Heart left ventricle (tissue), 13 donors: ENCODE data around the gene SOX9.

Source experiments
- POLR2A ChIP-seq, 2 donors: fragments of 450-650 bp; IDR thresholded peaks; one replicate each; pipeline ENCODE4 v1.6.1; 2017; ENCODE audit warnings: antibody characterized with exemption in 2 of 2, mild to moderate bottlenecking in 2 of 2, moderate library complexity in 2 of 2
- TF ChIP-seq, protein P1 (sequence below), 12 donors: fragments of 200-600 bp; sonication (generic) in 4 of 12; IDR thresholded peaks; one replicate each; pipeline versions ENCODE4 v1.5.0 to v1.8.0; 2018 to 2022; ENCODE audit warnings: antibody characterized with exemption in 12 of 12, mild to moderate bottlenecking in 5 of 12
- donor health status: ischemic (EF 13 %, LVEDD 7.1; RV severe dilation, severe dysfunction).
- donor health status: DM: no; HTN: yes; CAD: no.
- donor health status: DM: no; HTN: no; CAD: no.
- donor health status: ischemic (EF 25% LVEDD 6.9; RV normal size, moderate dysfunction).
- donor health status: ischemic (EF 25% LVEDD 5.7; RV mildly dilated, moderate dysfunction).
- donor health status: ischemic (EF 35%, LVEDD 5.7; RV mildly dilated, moderate dysfunction).
- donor health status: nonischemic (EF 11% LVEDD 7.7; RV severe dilation, severe dysfunction).
- donor health status: DM: yes; HTN: yes; CAD: no.
- donor health status: PGD.
- donor health status: ischemic (EF 29% LVEDD 5.4; RV normal size, mild dysfunction).
- donor health status: nonischemic (EF 23%, LVEDD 6.1; RV moderate dilation, normal function).

DNA sequence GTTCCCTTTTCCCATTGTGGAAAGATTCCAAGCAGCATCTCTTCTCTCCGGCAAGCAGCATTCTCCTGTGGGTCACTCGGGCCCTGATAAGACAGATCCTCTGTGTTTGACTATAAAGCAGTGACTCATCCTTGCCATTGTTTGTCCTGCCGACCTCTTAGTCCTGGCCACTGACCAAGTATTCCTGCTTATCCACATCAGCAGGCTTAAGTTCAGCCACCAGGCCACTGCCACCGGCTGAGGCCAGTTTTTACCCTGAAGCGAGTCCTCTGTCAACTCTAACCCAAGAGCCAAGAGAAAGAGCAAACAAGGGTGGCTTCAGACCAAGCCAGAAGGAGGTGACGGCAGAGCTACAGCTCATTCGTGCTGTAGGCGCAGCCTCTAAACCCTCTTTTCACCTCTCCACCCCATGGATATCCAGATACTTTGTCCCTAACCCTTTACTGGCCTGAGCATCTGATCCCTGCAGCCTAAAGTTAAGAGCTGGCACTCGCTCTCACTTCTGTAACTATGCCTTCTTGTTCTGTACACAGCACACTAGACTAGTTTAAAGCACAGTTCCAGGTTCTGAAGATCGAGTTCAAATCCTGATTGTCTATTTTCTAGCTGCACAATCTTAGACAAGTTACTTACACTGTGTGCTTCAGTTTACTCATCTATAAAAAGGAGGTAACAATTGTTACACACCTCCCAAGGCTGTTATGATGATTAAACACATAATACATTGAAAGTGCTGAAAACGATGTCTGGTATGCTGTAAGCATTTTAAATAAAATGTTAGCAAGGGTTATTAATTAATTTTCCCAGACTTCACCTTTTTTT lies 31.0 kb downstream of the SOX9 start:
- TF ChIP-seq, protein P1, sequence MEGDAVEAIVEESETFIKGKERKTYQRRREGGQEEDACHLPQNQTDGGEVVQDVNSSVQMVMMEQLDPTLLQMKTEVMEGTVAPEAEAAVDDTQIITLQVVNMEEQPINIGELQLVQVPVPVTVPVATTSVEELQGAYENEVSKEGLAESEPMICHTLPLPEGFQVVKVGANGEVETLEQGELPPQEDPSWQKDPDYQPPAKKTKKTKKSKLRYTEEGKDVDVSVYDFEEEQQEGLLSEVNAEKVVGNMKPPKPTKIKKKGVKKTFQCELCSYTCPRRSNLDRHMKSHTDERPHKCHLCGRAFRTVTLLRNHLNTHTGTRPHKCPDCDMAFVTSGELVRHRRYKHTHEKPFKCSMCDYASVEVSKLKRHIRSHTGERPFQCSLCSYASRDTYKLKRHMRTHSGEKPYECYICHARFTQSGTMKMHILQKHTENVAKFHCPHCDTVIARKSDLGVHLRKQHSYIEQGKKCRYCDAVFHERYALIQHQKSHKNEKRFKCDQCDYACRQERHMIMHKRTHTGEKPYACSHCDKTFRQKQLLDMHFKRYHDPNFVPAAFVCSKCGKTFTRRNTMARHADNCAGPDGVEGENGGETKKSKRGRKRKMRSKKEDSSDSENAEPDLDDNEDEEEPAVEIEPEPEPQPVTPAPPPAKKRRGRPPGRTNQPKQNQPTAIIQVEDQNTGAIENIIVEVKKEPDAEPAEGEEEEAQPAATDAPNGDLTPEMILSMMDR (IDR thresholded peaks at IDR 0.05): no peak
- no peak for TF ChIP-seq POLR2A (IDR thresholded peaks at IDR 0.05)
